GM19035 (cell line): ENCODE data around the gene SETD1A.
"Not testable (repeated sequence)": the region's sequence is repeated elsewhere in the genome, so short reads cannot be mapped to it uniquely, and the experiment has no call there.

Experiments
- ATAC-seq: cut with Tn5 transposase; IDR thresholded peaks from one replicate; pipeline ENCODE4 v1.9.1; 2021; ENCODE audit not compliant: unreplicated experiment

SETD1A gene

GRCh38 chr16:31013292-31013691 is 55.7 kb downstream of the SETD1A start:
- ATAC-seq, result not testable (repeated sequence)

- ATAC-seq, result no peak
Observed at GRCh38 chr16:31016018-31016417, 58.5 kb downstream of the SETD1A start.

- ATAC-seq, result not testable (repeated sequence)
Observed at GRCh38 chr16:31017756-31018155, 60.2 kb downstream of the SETD1A start.

- ATAC-seq, result no peak
Observed at GRCh38 chr16:31020536-31020935, 63.0 kb downstream of the SETD1A start.

- no peak for ATAC-seq
Observed at GRCh38 chr16:31022544-31023251, 65.1 kb downstream of the SETD1A start.

GRCh38 chr16:31023252-31023602 is 65.7 kb downstream of the SETD1A start:
- no peak for ATAC-seq

GRCh38 chr16:31023627-31024226 is 66.2 kb downstream of the SETD1A start:
- no peak for ATAC-seq

GRCh38 chr16:31025339-31025738 is 67.8 kb downstream of the SETD1A start:
- no peak for ATAC-seq

GRCh38 chr16:31029272-31029671 is 71.7 kb downstream of the SETD1A start:
- ATAC-seq, result no peak

- no peak for ATAC-seq
Observed at GRCh38 chr16:31031276-31031675, 73.7 kb downstream of the SETD1A start.

GRCh38 chr16:31032736-31033708 is 75.5 kb downstream of the SETD1A start, which contains the start of gene STX4:
TSS of gene STX4 (plus strand) at chr16:31033558. CDS start at chr16:31033806, 248 bp downstream.
- ATAC-seq, result peak; percentile 74

GRCh38 chr16:31033709-31034492 is 76.3 kb downstream of the SETD1A start:
- peak; percentile 33 for ATAC-seq
